Left ventricle myocardium inferior (tissue), 1 donor: ENCODE data around the gene AMTN. TPM values are rescaled to one million over a fixed set of nuclear protein-coding genes. Genes with fewer than 3 reads are reported as not detected.

Experiments used
- DNase-seq: peaks from one replicate; pipeline ENCODE4 v3.0.0-alpha.2; 2020
- H3K27ac ChIP-seq: fragments of 200-600 bp; replicated peaks from 2 replicates; pipeline ENCODE4 v1.8.0; 2021
- H3K27me3 ChIP-seq: fragments of 200-600 bp; 2 replicates; pipeline ENCODE4 v1.8.0; 2021; ENCODE audit warnings: low read depth
- H3K36me3 ChIP-seq: fragments of 200-600 bp; 2 replicates; pipeline ENCODE4 v1.8.0; 2021
- H3K4me1 ChIP-seq: fragments of 200-600 bp; 2 replicates; pipeline ENCODE4 v1.8.0; 2021
- H3K4me3 ChIP-seq: fragments of 200-600 bp; 2 replicates; pipeline ENCODE4 v1.8.0; 2021; ENCODE audit warnings: mild to moderate bottlenecking, moderate library complexity
- H3K9me3 ChIP-seq: fragments of 200-600 bp; replicated peaks from 2 replicates; pipeline ENCODE4 v1.8.0; 2021
- CTCF ChIP-seq: fragments of 200-600 bp; IDR thresholded peaks from 2 replicates; pipeline ENCODE4 v1.8.0; 2021; ENCODE audit warnings: antibody characterized with exemption, mild to moderate bottlenecking, borderline replicate concordance
- intact Hi-C: fragments of 100-400 bp; cut with micrococcal nuclease; formaldehyde crosslinking; loops from one replicate; pipeline ENCODE4 v1.11.0; 2022
- total RNA-seq: library from RNA; stranded (reverse); fragmentation: NEBNext Ultra II Directional; extraction: Animal tissue kit (Norgen Biotek cat#: 25700); gene quantifications from one replicate; pipeline ENCODE4 v1.2.1, GENCODE V29; 2021
- donor health status: DM: no; HTN: yes; CAD: no; lungs with severe emphysema.

AMTN gene
- total RNA-seq, 1 donor from 2014 or later: not detected

- TF ChIP-seq CTCF: no peak
These were observed 45.7 kb downstream of the AMTN start for GRCh38 chr4:70564033-70564432.

GRCh38 chr4:70570796-70571195 lies 52.4 kb downstream of the AMTN start:
- intact Hi-C loops: no loop called here
- DNase-seq: no peak
- Histone ChIP-seq H3K4me1 (no peaks in the 10 kb centered on the region), H3K36me3 (no peaks in the 10 kb centered on the region), H3K4me3 (no peak overlapping the region), H3K27ac (no peak overlapping the region), H3K9me3 (peaks cover 13% of the 10 kb centered on the region), H3K27me3 (peaks cover 12% of the 10 kb centered on the region)
- no peak for TF ChIP-seq CTCF

More at GRCh38 chr4:70564033-70564432, 45.7 kb downstream of the AMTN start:
- Histone ChIP-seq H3K27ac (no peak overlapping the region), H3K4me1 (no peaks in the 10 kb centered on the region), H3K4me3 (no peak overlapping the region), H3K27me3 (no peaks in the 10 kb centered on the region), H3K9me3 (peaks cover 7% of the 10 kb centered on the region), H3K36me3 (no peaks in the 10 kb centered on the region)
- DNase-seq: no peak
- intact Hi-C loops: no loop called here

- no peak for TF ChIP-seq CTCF
- DNase-seq: no peak
- Histone ChIP-seq H3K4me1 (no peaks in the 10 kb centered on the region), H3K27ac (no peak overlapping the region), H3K27me3 (peaks cover 12% of the 10 kb centered on the region), H3K4me3 (no peak overlapping the region), H3K36me3 (no peaks in the 10 kb centered on the region), H3K9me3 (peaks cover 10% of the 10 kb centered on the region)
- intact Hi-C loops: no loop called here
These were observed 53.4 kb downstream of the AMTN start for GRCh38 chr4:70571772-70572171.

- Histone ChIP-seq H3K4me3 (no peak overlapping the region), H3K4me1 (no peaks in the 10 kb centered on the region), H3K36me3 (no peaks in the 10 kb centered on the region), H3K9me3 (peaks cover 4% of the 10 kb centered on the region), H3K27me3 (peaks cover 12% of the 10 kb centered on the region), H3K27ac (no peak overlapping the region)
- no peak for DNase-seq
- intact Hi-C loops: no loop called here
- TF ChIP-seq CTCF: no peak
These were observed 57.6 kb downstream of the AMTN start for GRCh38 chr4:70575964-70576363.

- intact Hi-C loops: no loop called here
- H3K4me1 ChIP-seq: no peaks in the 10 kb centered on the region
- DNase-seq: no peak
- no peak overlapping the region for H3K4me3 ChIP-seq
- no peak for TF ChIP-seq CTCF
- peaks cover 5% of the 10 kb centered on the region for H3K27me3 ChIP-seq
- H3K36me3 ChIP-seq: no peaks in the 10 kb centered on the region
- H3K27ac ChIP-seq: no peak overlapping the region
- peaks cover 4% of the 10 kb centered on the region for H3K9me3 ChIP-seq
These were observed 59.0 kb downstream of the AMTN start for GRCh38 chr4:70577220-70577927.
